DND-41 (cell line): ENCODE results near the gene SDCBP2.

Source experiments
- ATAC-seq: fragments of 200-7000 bp; cut with Tn5 transposase; 3 replicates; pipeline ENCODE4 v1.9.1; 2021; ENCODE audit warnings: low read depth; ENCODE audit not compliant: insufficient read depth
- DNase-seq: peaks from one replicate; pipeline ENCODE4 v3.0.0-alpha.2; 2020
- H2AFZ ChIP-seq: 2 replicates; pipeline ENCODE4 v1.6.0; 2012; ENCODE audit warnings: low read depth, low read length
- H3K27ac ChIP-seq: 2 replicates; pipeline ENCODE4 v1.5.1; 2012; ENCODE audit warnings: low read length, inconsistent platforms
- H3K27me3 ChIP-seq: fragments of 200-600 bp; sonication (generic); 2 replicates; pipeline ENCODE4 v1.6.0; 2012; ENCODE audit warnings: low read length, mild to moderate bottlenecking, inconsistent platforms; ENCODE audit not compliant: insufficient read depth, poor library complexity
- H3K36me3 ChIP-seq: 2 replicates; pipeline ENCODE4 v1.5.1; 2012; ENCODE audit warnings: low read length, inconsistent platforms; ENCODE audit not compliant: insufficient read depth
- H3K4me1 ChIP-seq: 2 replicates; pipeline ENCODE4 v1.5.1; 2012; ENCODE audit warnings: mild to moderate bottlenecking, low read length; ENCODE audit not compliant: insufficient read depth
- H3K4me2 ChIP-seq: 2 replicates; pipeline ENCODE4 v1.6.0; 2012; ENCODE audit warnings: mild to moderate bottlenecking, moderate library complexity, low read length, inconsistent platforms; ENCODE audit not compliant: insufficient read depth
- H3K4me3 ChIP-seq, 2 experiments: fragments of 200-600 bp in 1 of 2; shearing (Covaris generic) in 1 of 2; 2 replicates each; pipeline ENCODE4 v1.5.1; 2012 to 2016; ENCODE audit warnings: inconsistent platforms in 2 of 2, low read length in 2 of 2, mild to moderate bottlenecking in 2 of 2, low read depth in 1 of 2, moderate library complexity in 1 of 2
- H3K79me2 ChIP-seq: 2 replicates; pipeline ENCODE4 v1.6.0; 2012; ENCODE audit warnings: low read length, inconsistent platforms; ENCODE audit not compliant: insufficient read depth
- H3K9ac ChIP-seq: 2 replicates; pipeline ENCODE4 v1.6.0; 2012; ENCODE audit warnings: low read depth, mild to moderate bottlenecking, inconsistent platforms, low read length, moderate library complexity
- H3K9me3 ChIP-seq: 2 replicates; pipeline ENCODE4 v1.5.1; 2012; ENCODE audit warnings: low read length, moderate library complexity, mild to moderate bottlenecking, inconsistent platforms; ENCODE audit not compliant: insufficient read depth, severe bottlenecking
- H4K20me1 ChIP-seq: 2 replicates; pipeline ENCODE4 v1.6.0; 2012; ENCODE audit warnings: low read length; ENCODE audit not compliant: insufficient read depth
- EZH2 ChIP-seq: IDR thresholded peaks from 3 replicates; pipeline ENCODE4 v1.6.1; 2012; ENCODE audit warnings: borderline replicate concordance, low read depth, mild to moderate bottlenecking, moderate library complexity, low read length, inconsistent platforms; ENCODE audit not compliant: severe bottlenecking
- TF ChIP-seq, protein P1 (sequence below): IDR thresholded peaks from 2 replicates; pipeline ENCODE4 v1.5.1; 2012; ENCODE audit warnings: borderline replicate concordance, low read length, moderate library complexity, mild to moderate bottlenecking; ENCODE audit not compliant: poor library complexity, severe bottlenecking; ENCODE audit errors: extremely low read depth

Gene SDCBP2

DNA sequence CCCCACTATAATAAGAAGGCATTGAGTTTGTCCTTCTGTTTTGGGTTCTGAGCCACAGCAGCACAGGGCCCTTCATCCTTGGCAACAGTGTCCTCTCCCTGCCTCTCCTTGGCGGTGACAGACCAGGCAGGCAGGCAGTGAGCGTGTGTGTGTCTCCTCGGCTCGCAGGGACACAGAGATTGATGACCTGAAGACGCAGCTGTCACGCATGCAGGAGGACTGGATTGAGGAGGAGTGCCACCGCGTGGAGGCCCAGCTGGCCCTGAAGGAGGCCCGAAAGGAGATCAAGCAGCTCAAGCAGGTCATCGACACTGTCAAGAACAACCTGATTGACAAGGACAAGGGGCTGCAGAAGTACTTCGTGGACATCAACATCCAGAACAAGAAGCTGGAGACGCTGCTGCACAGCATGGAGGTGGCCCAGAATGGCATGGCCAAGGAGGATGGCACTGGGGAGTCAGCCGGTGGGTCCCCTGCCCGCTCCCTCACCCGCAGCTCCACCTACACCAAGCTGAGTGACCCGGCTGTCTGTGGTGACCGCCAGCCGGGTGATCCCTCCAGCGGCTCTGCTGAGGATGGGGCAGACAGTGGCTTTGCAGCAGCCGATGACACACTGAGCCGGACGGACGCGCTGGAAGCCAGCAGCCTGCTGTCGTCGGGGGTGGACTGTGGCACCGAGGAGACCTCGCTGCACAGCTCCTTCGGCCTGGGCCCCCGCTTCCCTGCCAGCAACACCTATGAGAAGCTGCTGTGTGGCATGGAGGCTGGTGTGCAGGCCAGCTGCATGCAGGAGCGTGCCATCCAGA, 24.0 kb downstream of the SDCBP2 start:
- TF ChIP-seq, protein P1, sequence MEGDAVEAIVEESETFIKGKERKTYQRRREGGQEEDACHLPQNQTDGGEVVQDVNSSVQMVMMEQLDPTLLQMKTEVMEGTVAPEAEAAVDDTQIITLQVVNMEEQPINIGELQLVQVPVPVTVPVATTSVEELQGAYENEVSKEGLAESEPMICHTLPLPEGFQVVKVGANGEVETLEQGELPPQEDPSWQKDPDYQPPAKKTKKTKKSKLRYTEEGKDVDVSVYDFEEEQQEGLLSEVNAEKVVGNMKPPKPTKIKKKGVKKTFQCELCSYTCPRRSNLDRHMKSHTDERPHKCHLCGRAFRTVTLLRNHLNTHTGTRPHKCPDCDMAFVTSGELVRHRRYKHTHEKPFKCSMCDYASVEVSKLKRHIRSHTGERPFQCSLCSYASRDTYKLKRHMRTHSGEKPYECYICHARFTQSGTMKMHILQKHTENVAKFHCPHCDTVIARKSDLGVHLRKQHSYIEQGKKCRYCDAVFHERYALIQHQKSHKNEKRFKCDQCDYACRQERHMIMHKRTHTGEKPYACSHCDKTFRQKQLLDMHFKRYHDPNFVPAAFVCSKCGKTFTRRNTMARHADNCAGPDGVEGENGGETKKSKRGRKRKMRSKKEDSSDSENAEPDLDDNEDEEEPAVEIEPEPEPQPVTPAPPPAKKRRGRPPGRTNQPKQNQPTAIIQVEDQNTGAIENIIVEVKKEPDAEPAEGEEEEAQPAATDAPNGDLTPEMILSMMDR: no peak
- no peak for TF ChIP-seq EZH2
- Histone ChIP-seq H3K36me3 (no peaks in the 10 kb centered on the region), H3K79me2 (no peaks in the 10 kb centered on the region), H3K4me1 (peaks cover 14% of the 10 kb centered on the region), H3K9ac (no peak overlapping the region), H3K9me3 (no peaks in the 10 kb centered on the region), H3K27ac (no peak overlapping the region), H3K4me2 (no peak overlapping the region), H4K20me1 (no peaks in the 10 kb centered on the region; the same call in 1 of the 2 replicates), H3K27me3 (no peaks in the 10 kb centered on the region), H3K4me3 (no peak overlapping the region), H2AFZ (no peak overlapping the region)
- ATAC-seq (no peak), DNase-seq (no peak)

DNA sequence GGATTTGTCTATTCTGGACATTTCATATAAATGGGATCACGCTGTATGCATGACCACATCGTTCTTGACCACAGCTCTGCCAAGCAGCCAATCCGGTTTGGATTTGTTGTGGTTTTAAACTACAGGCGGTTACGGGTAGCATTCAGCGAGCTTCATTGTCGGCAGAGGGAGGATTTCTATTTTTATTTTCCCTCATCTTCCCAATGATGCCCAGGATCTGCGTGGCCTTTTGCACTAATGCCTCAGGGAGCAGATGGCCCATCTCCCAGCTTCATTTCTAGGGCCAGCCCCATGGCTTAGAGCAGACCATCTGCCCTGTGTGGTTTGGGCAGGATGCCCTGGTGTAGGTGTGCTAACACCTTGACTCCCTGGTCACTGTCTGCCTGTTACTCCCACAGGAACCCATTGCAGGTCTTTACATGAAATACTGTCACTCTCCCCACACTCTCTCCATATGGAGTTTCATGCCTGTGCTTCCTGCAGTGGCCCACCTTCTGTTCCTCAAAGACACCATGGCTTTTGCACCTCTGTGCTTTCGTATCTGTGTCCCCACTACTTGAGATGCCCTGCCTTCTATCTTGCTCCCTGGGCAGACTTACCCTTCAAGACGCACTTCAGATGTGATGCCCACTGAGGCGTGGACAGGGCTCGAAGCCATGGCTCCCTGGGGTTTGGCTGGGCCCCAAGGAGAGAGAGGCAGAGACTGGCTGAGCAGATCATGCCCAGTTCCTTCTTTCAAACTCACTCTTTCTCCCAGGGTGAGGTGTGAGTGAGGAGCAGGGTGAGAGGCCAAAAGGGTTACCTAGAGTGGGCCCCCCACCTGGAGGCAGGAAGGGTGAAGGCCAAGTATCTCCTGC, 26.0 kb downstream of the SDCBP2 start:
- Histone ChIP-seq H3K36me3 (no peaks in the 10 kb centered on the region), H3K9me3 (no peaks in the 10 kb centered on the region), H4K20me1 (no peaks in the 10 kb centered on the region; the same call in 1 of the 2 replicates), H3K79me2 (no peaks in the 10 kb centered on the region), H3K4me1 (peaks cover 14% of the 10 kb centered on the region), H3K9ac (no peak overlapping the region), H3K27ac (no peak overlapping the region), H3K4me2 (no peak overlapping the region), H3K4me3 (no peak overlapping the region), H2AFZ (no peak overlapping the region), H3K27me3 (no peaks in the 10 kb centered on the region)
- ATAC-seq: peak; percentile 11; the same call in 1 of the 3 replicates
- TF ChIP-seq, protein P1: no peak
- TF ChIP-seq EZH2: no peak
- no peak for DNase-seq

DNA sequence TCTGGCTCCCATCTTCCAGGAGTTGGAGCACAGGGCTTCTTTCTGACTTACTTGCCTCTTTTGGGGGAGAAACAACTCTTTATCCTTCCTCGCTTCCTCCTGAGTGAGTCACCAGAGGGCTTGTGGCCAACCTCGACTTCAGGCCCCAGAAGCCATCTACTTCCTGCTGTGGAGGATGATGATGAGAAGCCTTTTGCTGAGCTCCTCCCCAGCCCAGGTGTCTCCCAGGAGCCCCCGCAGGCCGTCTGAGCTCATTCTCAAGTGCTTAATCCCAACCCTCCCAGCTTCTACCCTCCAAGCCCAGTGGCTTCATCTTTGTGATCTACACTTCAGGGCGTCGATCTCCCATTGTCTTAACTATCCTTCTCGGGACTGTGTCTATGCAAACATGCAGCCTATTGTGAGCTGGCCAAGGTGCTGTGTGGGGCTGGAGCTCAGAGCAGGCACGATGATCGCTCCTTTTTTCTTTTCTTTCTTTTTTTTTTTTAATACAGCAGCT, 27.9 kb downstream of the SDCBP2 start:
- Histone ChIP-seq H3K36me3 (no peaks in the 10 kb centered on the region), H2AFZ (peak overlapping the region; percentile 40; the same call in 1 of the 2 replicates), H3K9me3 (no peaks in the 10 kb centered on the region), H3K79me2 (no peaks in the 10 kb centered on the region), H3K9ac (no peak overlapping the region; the same call in 1 of the 2 replicates), H4K20me1 (no peaks in the 10 kb centered on the region; the same call in 1 of the 2 replicates), H3K4me2 (no peak overlapping the region; the same call in 1 of the 2 replicates), H3K27me3 (no peaks in the 10 kb centered on the region), H3K4me1 (peaks cover 14% of the 10 kb centered on the region), H3K27ac (peak overlapping the region; percentile 24; the same call in 1 of the 2 replicates), H3K4me3 (no peak overlapping the region)
- DNase-seq (peak; percentile 68), ATAC-seq (peak; percentile 86)
- no peak for TF ChIP-seq EZH2
- TF ChIP-seq, protein P1: no peak
